Brain microvascular endothelial cell (primary cell): ENCODE data around the gene CADM2.

Experiments used
- DNase-seq: peaks from one replicate; pipeline ENCODE4 v3.0.0-alpha.2; 2020
- H3K27ac ChIP-seq: fragments of 250-450 bp; sonication (Bioruptor Pico); 2 replicates; pipeline ENCODE4 v1.5.1; 2020; ENCODE audit warnings: mild to moderate bottlenecking, moderate library complexity
- H3K27me3 ChIP-seq: fragments of 250-450 bp; sonication (Bioruptor Pico); replicated peaks from 2 replicates; pipeline ENCODE4 v1.5.1; 2020; ENCODE audit warnings: mild to moderate bottlenecking
- H3K36me3 ChIP-seq: fragments of 250-450 bp; sonication (Bioruptor Pico); replicated peaks from 2 replicates; pipeline ENCODE4 v1.5.1; 2020; ENCODE audit warnings: mild to moderate bottlenecking
- H3K4me3 ChIP-seq: 2 replicates; pipeline ENCODE4 v1.5.1; 2011; ENCODE audit warnings: low read depth, mild to moderate bottlenecking, control low read depth, low read length, moderate library complexity
- in situ Hi-C: cut with HindIII; loops from 2 replicates; pipeline ENCODE4 v1.10.0; 2017; ENCODE audit warnings: low sequenced_read_pairs, low pct_ligation_motif_present
- TF ChIP-seq, protein P1 (sequence below): IDR thresholded peaks from 2 replicates; pipeline ENCODE4 v1.5.1; 2011; ENCODE audit warnings: low read depth, mild to moderate bottlenecking, moderate library complexity, low read length, control low read depth, inconsistent platforms; ENCODE audit errors: missing control alignments

CADM2 gene

DNA sequence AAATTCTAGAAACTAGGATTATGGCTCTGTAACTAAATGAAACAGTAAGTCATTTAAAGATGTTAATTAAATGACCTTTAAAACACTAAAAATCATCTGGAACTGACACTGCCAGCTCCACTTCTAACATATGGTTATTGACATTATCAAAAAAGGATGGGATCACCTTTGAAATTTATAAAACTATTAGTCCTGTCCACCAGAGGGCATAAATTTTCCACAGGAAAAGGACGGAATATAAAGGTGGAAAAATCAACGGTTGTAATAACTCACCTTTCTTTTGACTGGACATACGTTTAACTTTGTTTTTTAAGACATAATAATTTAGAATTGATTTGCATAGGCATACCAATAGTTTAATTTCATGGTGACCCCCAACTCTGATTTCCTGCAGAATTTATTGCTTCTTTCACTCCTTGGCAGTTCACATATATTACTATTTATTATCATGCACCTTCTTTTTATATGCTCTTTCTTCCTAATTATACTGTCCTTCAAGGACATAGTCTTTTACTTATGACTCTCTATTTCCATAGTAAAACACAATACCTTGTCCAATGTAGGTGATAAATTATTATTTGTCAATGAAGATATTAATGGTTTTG is 345.7 kb downstream of the CADM2 start:
- Histone ChIP-seq H3K36me3 (no peaks in the 10 kb centered on the region), H3K27ac (no peak overlapping the region), H3K4me3 (no peak overlapping the region), H3K27me3 (no peaks in the 10 kb centered on the region)
- TF ChIP-seq, protein P1, sequence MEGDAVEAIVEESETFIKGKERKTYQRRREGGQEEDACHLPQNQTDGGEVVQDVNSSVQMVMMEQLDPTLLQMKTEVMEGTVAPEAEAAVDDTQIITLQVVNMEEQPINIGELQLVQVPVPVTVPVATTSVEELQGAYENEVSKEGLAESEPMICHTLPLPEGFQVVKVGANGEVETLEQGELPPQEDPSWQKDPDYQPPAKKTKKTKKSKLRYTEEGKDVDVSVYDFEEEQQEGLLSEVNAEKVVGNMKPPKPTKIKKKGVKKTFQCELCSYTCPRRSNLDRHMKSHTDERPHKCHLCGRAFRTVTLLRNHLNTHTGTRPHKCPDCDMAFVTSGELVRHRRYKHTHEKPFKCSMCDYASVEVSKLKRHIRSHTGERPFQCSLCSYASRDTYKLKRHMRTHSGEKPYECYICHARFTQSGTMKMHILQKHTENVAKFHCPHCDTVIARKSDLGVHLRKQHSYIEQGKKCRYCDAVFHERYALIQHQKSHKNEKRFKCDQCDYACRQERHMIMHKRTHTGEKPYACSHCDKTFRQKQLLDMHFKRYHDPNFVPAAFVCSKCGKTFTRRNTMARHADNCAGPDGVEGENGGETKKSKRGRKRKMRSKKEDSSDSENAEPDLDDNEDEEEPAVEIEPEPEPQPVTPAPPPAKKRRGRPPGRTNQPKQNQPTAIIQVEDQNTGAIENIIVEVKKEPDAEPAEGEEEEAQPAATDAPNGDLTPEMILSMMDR: peak; percentile 29
- no peak for DNase-seq
- in situ Hi-C loops: no loop called here

DNA sequence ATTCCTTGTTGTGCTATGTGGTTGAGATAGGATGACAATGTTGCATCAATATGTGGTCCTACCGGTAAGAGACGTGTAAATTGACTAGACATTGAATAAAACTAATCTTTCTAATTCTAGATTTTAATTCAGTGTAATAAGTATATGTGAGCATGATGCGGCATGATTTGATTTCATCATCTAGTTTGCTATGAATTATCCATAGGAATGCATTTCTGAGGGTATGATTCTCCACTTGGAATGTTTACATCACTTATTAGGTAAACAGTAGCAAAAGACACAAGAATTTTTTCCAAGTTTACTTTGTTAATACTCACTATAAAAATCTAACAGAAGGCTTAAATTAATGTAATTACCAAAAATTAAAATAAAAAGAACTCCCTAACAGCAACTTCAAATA is 353.5 kb downstream of the CADM2 start:
- TF ChIP-seq, protein P1: no peak
- Histone ChIP-seq H3K4me3 (no peak overlapping the region), H3K27ac (no peak overlapping the region), H3K36me3 (no peaks in the 10 kb centered on the region), H3K27me3 (no peaks in the 10 kb centered on the region)
- no peak for DNase-seq
- in situ Hi-C loops: no loop called here

DNA sequence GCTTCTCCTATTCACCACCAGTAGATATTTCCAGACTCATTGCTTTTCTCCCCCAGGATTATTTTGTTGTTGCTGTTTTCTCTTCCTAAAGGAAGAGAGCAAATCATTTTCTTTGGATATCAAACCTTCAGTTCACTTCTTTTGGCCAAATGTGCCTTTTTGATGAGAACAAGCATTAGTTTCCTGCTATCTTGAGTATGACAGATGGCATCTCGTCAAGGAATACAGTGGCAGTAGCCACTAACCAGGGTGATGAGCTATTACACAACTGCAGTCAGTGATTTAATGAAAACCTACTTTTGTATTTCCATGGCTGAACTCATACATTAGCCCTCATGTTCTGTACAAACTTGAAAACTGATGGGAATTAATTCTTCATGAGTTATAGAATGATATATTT is 354.6 kb downstream of the CADM2 start:
- no peak overlapping the region for H3K4me3 ChIP-seq
- H3K27ac ChIP-seq: no peak overlapping the region
- no peaks in the 10 kb centered on the region for H3K36me3 ChIP-seq
- no peaks in the 10 kb centered on the region for H3K27me3 ChIP-seq
- no peak for DNase-seq
- TF ChIP-seq, protein P1: no peak
- in situ Hi-C loops: no loop called here

DNA sequence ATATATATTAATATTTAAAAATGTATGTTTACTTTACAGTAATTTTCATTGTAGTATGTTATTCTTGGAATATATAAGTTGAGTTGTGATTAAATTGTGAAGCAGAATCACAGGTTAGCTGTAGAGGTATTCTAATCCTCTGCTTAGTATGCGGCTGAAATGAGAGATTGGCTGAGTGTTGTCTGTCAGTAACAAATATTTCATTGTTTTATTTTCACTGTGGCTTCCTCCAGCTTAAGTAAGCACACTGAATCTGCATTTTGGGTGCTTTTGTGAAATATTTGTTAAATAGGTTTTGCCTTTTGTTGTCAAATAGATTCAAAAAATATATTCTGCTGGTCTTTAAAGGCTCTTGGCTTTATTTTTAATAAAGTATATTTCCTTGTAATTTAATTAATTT is 357.5 kb downstream of the CADM2 start:
- no peak overlapping the region for H3K27ac ChIP-seq
- DNase-seq: no peak
- in situ Hi-C loops: no loop called here
- TF ChIP-seq, protein P1: no peak
- H3K36me3 ChIP-seq: no peaks in the 10 kb centered on the region
- H3K27me3 ChIP-seq: no peaks in the 10 kb centered on the region
- no peak overlapping the region for H3K4me3 ChIP-seq

DNA sequence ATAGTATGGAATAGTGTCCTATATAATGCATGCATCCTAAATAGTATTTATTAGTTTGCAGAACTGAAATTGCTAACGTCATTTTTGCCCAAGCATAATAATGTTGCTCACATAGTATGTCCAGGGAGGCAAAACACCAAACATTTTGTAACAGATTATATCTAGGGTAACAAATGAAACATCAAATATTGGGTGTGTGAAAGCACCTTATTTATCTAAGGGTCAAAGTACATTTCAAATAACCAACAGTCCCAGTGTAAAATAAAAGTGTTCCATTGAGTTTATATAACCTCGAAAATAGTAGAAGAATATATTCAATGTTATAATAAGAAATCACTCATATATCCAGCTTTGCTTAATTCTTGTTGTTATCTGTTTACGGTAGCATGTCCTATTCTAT is 363.1 kb downstream of the CADM2 start:
- in situ Hi-C loops: no loop called here
- H3K4me3 ChIP-seq: no peak overlapping the region
- H3K27ac ChIP-seq: no peak overlapping the region
- no peaks in the 10 kb centered on the region for H3K36me3 ChIP-seq
- no peak for DNase-seq
- TF ChIP-seq, protein P1: no peak
- no peaks in the 10 kb centered on the region for H3K27me3 ChIP-seq

DNA sequence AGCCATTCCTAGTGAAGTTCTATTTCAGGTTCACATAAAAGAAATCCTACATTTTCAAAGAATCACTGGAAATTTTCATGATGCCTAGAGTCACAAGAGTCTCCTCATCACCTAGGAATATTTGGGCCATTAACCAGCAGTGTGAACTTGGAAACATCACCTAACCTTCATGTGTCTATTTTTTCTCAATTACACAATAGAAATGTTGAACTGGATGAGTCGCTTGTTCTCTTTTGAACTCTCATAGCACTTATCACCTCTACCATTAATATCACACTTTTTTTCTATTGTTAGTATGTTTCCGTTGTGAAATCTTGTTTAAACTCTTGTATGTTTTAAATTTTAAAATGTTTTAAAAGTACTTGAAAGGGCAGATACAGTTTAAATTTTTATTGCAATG is 371.3 kb downstream of the CADM2 start:
- TF ChIP-seq, protein P1: no peak
- no peak overlapping the region for H3K4me3 ChIP-seq
- no peaks in the 10 kb centered on the region for H3K36me3 ChIP-seq
- in situ Hi-C loops: no loop called here
- H3K27ac ChIP-seq: no peak overlapping the region
- DNase-seq: no peak
- no peaks in the 10 kb centered on the region for H3K27me3 ChIP-seq
